Adrenal gland (tissue), 12 donors: Measurements from ENCODE around the gene MOK. TPM values are rescaled to one million over a fixed set of nuclear protein-coding genes. Genes with fewer than 3 reads are reported as not detected.
A peak's percentile ranks its signal among the peaks of the same experiment; 100 is the strongest.

Experiments
- DNase-seq, 7 donors: peaks; one replicate each; pipeline ENCODE4 v3.0.0-alpha.2; 2019 to 2020
- H3K27ac ChIP-seq, 5 donors: fragments of 200-600 bp; sonication (generic) in 4 of 5; 1 replicate in 3 of 5; 2 replicates in 2 of 5; pipeline versions ENCODE4 v1.5.1 to v1.8.0; 2016 to 2020; ENCODE audit warnings: mild to moderate bottlenecking in 1 of 5
- H3K27me3 ChIP-seq: fragments of 200-600 bp; 2 replicates; pipeline ENCODE4 v1.8.0; 2021
- H3K36me3 ChIP-seq, 2 donors: fragments of 200-600 bp; replicated peaks in 1 of 2; 1 replicate in 1 of 2; 2 replicates in 1 of 2; pipeline versions ENCODE4 v1.5.1 to v1.8.0; 2018 to 2022
- H3K4me1 ChIP-seq, 2 donors: fragments of 200-600 bp; replicated peaks in 1 of 2; 1 replicate in 1 of 2; 2 replicates in 1 of 2; pipeline versions ENCODE4 v1.5.1 to v1.8.0; 2018 to 2021
- H3K4me3 ChIP-seq, 4 donors: fragments of 200-600 bp; sonication (generic) in 3 of 4; one replicate each; pipeline ENCODE4 v1.5.1; 2016 to 2018
- H3K9me3 ChIP-seq, 3 donors: fragments of 200-600 bp; sonication (generic) in 1 of 3; replicated peaks in 1 of 3; 1 replicate in 2 of 3; 2 replicates in 1 of 3; pipeline versions ENCODE4 v1.5.1 to v1.8.0; 2016 to 2021
- POLR2A ChIP-seq, 2 donors: fragments of 450-650 bp; IDR thresholded peaks; one replicate each; pipeline ENCODE4 v1.6.1; 2017; ENCODE audit warnings: antibody characterized with exemption in 2 of 2, mild to moderate bottlenecking in 2 of 2, moderate library complexity in 1 of 2
- WGBS, 4 donors: extraction: QIAGEN DNeasy Blood & Tissue Kit in 2 of 4; methylation state at CpG; one replicate each; pipeline versions ENCODE4 v1.1.5 to v1.1.7; 2013 to 2017; 5-methylcytosine and 5-hydroxymethylcytosine counted together
- intact Hi-C, 2 donors: fragments of 100-400 bp; cut with DNase I; formaldehyde crosslinking; loops; one replicate each; pipeline versions ENCODE4 v1.14.1 to v1.15.0; 2022 to 2023
- polyA plus RNA-seq, 3 donors: library from polyadenylated mRNA; stranded (reverse); fragments of 200-250 nt in 2 of 3; fragments of 350-450 nt in 1 of 3; fragmentation: Illumina TruSeq in 1 of 3; extraction: RNeasy Lipid Tissue Mini Kit (QIAGEN cat#74804) in 1 of 3; gene quantifications; one replicate each; pipeline ENCODE4 v1.2.3, GENCODE V29; 2013 to 2014
- total RNA-seq, 9 donors: library from RNA; depleted of rRNA in 4 of 9; stranded (reverse); fragments of >200 nt in 4 of 9; fragments of 120-200 nt in 1 of 9; fragmentation: NEBNext Ultra II Directional in 1 of 9; extraction: Animal tissue kit (Norgen Biotek cat#: 25700) in 1 of 9; gene quantifications; one replicate each; pipeline versions ENCODE4 v1.1.0 to v1.2.4, GENCODE V29; 2013 to 2023
- TF ChIP-seq, protein P1 (sequence below), 6 experiments: fragments of 450-650 bp in 4 of 6; fragments of 200-600 bp in 2 of 6; sonication (generic) in 1 of 6; IDR thresholded peaks; 1 replicate in 5 of 6; 2 replicates in 1 of 6; pipeline versions ENCODE4 v1.5.1 to v1.8.0; 2016 to 2021; ENCODE audit warnings: antibody characterized with exemption in 6 of 6, mild to moderate bottlenecking in 2 of 6, moderate library complexity in 1 of 6
- donor health status: healthy with polysubstance abuse.
- donor health status: Bipolar disorder and iron deficiency.
- donor health status: DM: yes; HTN: yes; CAD: no.
- donor health status: DM: no; HTN: no; CAD: no.
- donor health status: DM: no; HTN: no; CAD: no.
- donor health status: DM: yes; HTN: yes; CAD: no.

The MOK gene
- total and polyA plus RNA-seq, 12 donors: 10.1 to 54.4 (median 16.4) TPM

DNA sequence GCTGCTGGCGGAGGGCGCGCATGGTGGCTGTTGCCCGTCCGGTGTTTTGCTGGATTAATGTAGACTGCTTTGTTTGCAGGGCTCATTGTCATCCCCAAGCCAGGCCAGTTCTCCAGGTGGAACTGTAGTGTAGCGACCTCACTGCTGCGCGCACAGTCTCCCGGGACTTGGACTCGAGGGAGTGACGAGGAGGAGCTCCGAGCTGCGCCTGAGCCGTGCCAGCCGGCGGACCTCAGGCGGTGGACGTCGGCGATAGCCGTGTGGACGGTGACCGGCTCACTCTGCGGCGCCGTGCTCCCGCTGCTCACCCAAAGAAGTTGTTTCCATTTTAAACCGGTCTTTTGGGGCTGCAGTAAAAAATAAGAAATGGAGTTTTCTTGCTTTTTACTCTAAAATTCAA is 82.2 kb downstream of the MOK start:
- H3K36me3 ChIP-seq: no peaks in the 10 kb centered on the region
- peaks cover 4 to 10% of the 10 kb centered on the region in 2 donors for H3K4me1 ChIP-seq
- no peak overlapping the region for H3K27ac ChIP-seq
- 96 to 98% (median 97%) methylated on average over 22 to 28 of the region's 28 CpGs for WGBS, 4 donors
- H3K9me3 ChIP-seq: no peaks in the 10 kb centered on the region
- H3K4me3 ChIP-seq: no peak overlapping the region
- DNase-seq: no peak
- intact Hi-C loops: no loop called here
- TF ChIP-seq, protein P1, sequence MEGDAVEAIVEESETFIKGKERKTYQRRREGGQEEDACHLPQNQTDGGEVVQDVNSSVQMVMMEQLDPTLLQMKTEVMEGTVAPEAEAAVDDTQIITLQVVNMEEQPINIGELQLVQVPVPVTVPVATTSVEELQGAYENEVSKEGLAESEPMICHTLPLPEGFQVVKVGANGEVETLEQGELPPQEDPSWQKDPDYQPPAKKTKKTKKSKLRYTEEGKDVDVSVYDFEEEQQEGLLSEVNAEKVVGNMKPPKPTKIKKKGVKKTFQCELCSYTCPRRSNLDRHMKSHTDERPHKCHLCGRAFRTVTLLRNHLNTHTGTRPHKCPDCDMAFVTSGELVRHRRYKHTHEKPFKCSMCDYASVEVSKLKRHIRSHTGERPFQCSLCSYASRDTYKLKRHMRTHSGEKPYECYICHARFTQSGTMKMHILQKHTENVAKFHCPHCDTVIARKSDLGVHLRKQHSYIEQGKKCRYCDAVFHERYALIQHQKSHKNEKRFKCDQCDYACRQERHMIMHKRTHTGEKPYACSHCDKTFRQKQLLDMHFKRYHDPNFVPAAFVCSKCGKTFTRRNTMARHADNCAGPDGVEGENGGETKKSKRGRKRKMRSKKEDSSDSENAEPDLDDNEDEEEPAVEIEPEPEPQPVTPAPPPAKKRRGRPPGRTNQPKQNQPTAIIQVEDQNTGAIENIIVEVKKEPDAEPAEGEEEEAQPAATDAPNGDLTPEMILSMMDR (IDR thresholded peaks at IDR 0.05): no peak
- TF ChIP-seq POLR2A (IDR thresholded peaks at IDR 0.05): no peak
- H3K27me3 ChIP-seq: no peaks in the 10 kb centered on the region

GRCh38 chr14:102222009-102222575 is 82.9 kb downstream of the MOK start:
- Histone ChIP-seq H3K36me3 (no peaks in the 10 kb centered on the region), H3K27ac (no peak overlapping the region), H3K27me3 (no peaks in the 10 kb centered on the region), H3K9me3 (no peaks in the 10 kb centered on the region), H3K4me1 (peaks cover 2 to 12% of the 10 kb centered on the region in 2 donors), H3K4me3 (no peak overlapping the region)
- no peak for DNase-seq
- 88 to 95% (median 93%) methylated on average over 5 to 13 of the region's 13 CpGs for WGBS, 4 donors
- TF ChIP-seq POLR2A (IDR thresholded peaks at IDR 0.05): no peak
- TF ChIP-seq, protein P1 (IDR thresholded peaks at IDR 0.05): no peak
- intact Hi-C loops: no loop called here

GRCh38 chr14:102221026-102221425 is 83.9 kb downstream of the MOK start:
- intact Hi-C loops: no loop called here
- H3K36me3 ChIP-seq: no peaks in the 10 kb centered on the region
- no peak for DNase-seq

DNA sequence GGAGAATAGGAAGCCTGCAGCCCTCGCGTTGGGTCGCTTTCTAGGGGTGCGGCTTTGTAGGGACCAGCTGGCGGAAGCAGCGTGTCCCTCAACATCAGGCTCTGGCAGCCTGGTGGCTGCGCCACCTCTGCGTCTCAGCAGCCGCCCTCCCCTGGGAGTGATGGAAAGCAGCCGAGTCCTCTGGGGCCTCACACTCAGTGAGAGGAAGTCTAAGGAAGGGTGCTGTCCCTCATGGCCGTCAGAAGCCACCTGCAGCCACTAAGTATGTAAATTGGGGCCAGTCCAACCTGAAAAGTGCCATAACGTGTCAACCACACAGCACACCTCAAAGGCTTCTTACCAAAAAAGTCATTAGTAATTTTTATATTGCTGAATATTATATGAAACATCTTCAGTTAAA is 84.9 kb downstream of the MOK start:
- no peak for TF ChIP-seq POLR2A (IDR thresholded peaks at IDR 0.05)
- TF ChIP-seq, protein P1 (IDR thresholded peaks at IDR 0.05): no peak
- H3K27me3 ChIP-seq: no peaks in the 10 kb centered on the region
- intact Hi-C loops: no loop called here
- peaks cover 0 to 19% of the 10 kb centered on the region in 2 donors for H3K4me1 ChIP-seq
- H3K4me3 ChIP-seq: no peak overlapping the region
- 88 to 93% (median 90%) methylated on average over 7 to 12 of the region's 12 CpGs for WGBS, 4 donors
- H3K36me3 ChIP-seq: no peaks in the 10 kb centered on the region
- no peaks in the 10 kb centered on the region for H3K9me3 ChIP-seq
- no peak overlapping the region for H3K27ac ChIP-seq
- peak in 1 of 7 donors; percentile 10 for DNase-seq

More at GRCh38 chr14:102221026-102221425, 83.9 kb downstream of the MOK start:
- Histone ChIP-seq H3K4me1 (peaks cover 0 to 12% of the 10 kb centered on the region in 2 donors), H3K27ac (peak overlapping the region in 1 of 5 donors; percentile 28), H3K9me3 (no peaks in the 10 kb centered on the region), H3K4me3 (no peak overlapping the region), H3K27me3 (no peaks in the 10 kb centered on the region)
- no peak for TF ChIP-seq POLR2A (IDR thresholded peaks at IDR 0.05)
- TF ChIP-seq, protein P1 (IDR thresholded peaks at IDR 0.05): no peak
- WGBS, 4 donors: 63 to 70% (median 63%) methylated on average over 5 to 7 of the region's 7 CpGs
